Retinal pigment epithelial cell (primary cell): ENCODE data around the gene RPL21.

Source experiments
- DNase-seq: peaks from one replicate; pipeline ENCODE4 v3.0.0-alpha.2; 2010; ENCODE audit warnings: low read depth
- H3K4me3 ChIP-seq: 2 replicates; pipeline ENCODE4 v1.5.1; 2011; ENCODE audit warnings: mild to moderate bottlenecking, low read length, control low read depth, moderate library complexity
- TF ChIP-seq, protein P1 (sequence below): conservative IDR thresholded peaks from 2 replicates; pipeline ENCODE4 v1.5.1; 2011; ENCODE audit warnings: low read depth, low read length, control low read depth, inconsistent platforms

The RPL21 gene

GRCh38 chr13:27266917-27267316 lies 15.6 kb downstream of the RPL21 start:
- no peak for DNase-seq
- TF ChIP-seq, protein P1, sequence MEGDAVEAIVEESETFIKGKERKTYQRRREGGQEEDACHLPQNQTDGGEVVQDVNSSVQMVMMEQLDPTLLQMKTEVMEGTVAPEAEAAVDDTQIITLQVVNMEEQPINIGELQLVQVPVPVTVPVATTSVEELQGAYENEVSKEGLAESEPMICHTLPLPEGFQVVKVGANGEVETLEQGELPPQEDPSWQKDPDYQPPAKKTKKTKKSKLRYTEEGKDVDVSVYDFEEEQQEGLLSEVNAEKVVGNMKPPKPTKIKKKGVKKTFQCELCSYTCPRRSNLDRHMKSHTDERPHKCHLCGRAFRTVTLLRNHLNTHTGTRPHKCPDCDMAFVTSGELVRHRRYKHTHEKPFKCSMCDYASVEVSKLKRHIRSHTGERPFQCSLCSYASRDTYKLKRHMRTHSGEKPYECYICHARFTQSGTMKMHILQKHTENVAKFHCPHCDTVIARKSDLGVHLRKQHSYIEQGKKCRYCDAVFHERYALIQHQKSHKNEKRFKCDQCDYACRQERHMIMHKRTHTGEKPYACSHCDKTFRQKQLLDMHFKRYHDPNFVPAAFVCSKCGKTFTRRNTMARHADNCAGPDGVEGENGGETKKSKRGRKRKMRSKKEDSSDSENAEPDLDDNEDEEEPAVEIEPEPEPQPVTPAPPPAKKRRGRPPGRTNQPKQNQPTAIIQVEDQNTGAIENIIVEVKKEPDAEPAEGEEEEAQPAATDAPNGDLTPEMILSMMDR, result no peak
- H3K4me3 ChIP-seq, result no peak overlapping the region

DNA sequence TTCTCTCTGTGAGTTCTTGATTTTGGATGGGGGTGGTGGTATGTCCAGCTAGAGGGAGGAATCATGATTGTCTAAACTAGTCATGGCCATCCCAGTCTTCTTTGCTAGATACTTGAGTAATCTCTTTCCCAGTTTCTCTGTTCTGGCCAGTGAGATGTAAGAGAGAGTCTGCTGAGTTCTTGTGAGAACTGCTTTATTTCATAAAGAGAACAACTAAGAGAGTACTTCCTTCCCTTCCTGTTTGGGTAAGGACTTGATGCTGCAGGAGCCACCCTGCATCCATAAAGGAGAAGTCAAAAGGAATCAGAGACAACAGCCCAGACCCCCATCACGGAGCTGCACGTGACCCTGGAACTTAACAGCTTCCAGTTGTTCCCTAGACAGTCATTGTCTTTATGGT lies 16.2 kb downstream of the RPL21 start:
- TF ChIP-seq, protein P1, result no peak
- H3K4me3 ChIP-seq, result no peak overlapping the region
- no peak for DNase-seq

- TF ChIP-seq, protein P1, result no peak
- H3K4me3 ChIP-seq, result no peak overlapping the region
- DNase-seq, result no peak
Observed at GRCh38 chr13:27269114-27269665, 17.8 kb downstream of the RPL21 start.

DNA sequence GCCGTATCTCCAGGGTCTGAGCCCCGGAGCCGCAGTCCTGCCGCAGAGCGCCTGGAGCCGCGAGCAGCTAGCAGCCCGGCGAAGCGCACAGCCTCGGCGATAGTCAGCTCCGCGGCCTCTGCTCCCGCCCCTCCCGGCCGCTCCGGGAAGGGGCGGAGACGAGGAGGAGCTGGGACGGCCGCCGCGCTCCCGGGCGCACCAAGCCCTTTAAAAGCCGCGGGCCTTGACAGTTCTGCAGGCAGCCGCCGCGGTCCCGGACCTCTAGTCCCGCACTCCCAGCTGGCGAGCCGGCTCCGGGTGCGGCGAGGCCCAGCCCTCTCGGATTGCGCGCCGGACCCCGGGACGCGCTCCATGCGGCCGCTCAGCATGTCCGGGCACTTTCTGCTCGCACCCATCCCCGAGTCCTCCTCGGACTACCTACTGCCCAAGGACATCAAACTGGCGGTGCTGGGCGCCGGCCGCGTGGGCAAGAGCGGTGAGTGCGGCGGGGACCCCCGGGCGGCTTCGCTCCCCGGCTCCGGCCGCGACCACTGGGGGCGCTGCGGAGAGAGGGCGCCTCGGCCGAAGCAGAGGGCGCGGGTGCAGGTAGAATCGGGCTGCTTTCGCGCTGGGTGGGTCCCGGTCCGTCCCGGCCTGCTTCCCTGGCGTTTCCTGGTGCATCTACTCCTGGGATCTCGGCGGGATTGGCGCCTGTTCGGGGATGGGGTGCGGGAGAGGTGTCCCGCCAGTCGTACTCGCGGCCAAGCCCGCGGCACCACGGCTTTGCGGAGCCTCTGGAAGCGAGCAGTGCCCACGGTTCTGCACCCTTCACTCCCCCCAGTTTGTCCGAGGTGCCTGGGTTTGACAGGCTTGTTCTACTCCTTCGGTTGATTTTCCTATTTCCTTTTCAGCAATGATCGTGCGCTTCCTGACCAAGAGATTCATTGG lies 19.5 kb downstream of the RPL21 start, which contains the start of gene RASL11A:
TSS of gene RASL11A (plus strand) at position 237 of the 927 bp plus-strand sequence. CDS start at position 352, 115 bp downstream.
- H3K4me3 ChIP-seq, result peak within 1 kb of the TSS; percentile 63
- TF ChIP-seq, protein P1, result peak; percentile 69
- DNase-seq, result peak; percentile 49

- no peak for DNase-seq
- TF ChIP-seq, protein P1, result no peak
- peak overlapping the region; percentile 63 for H3K4me3 ChIP-seq
Observed at GRCh38 chr13:27271570-27272096, 20.3 kb downstream of the RPL21 start.

GRCh38 chr13:27273658-27274425 lies 22.5 kb downstream of the RPL21 start:
- DNase-seq, result no peak
- no peak overlapping the region for H3K4me3 ChIP-seq
- TF ChIP-seq, protein P1, result no peak
